ENCODE data around the gene ACOT13.
"Not testable (repeated sequence)": the region's sequence is repeated elsewhere in the genome, so short reads cannot be mapped to it uniquely, and the experiment has no call there.

Gene ACOT13

GRCh38 chr6:24666641-24667377, at the start of gene ACOT13, which contains the start of gene TDP2:
ACOT13 (plus strand) TSS chr6:24667077; CDS start chr6:24667264, 187 bp downstream.
TDP2 (minus strand) TSS chr6:24666899; CDS start chr6:24666862, 37 bp downstream.
- peak; percentile 94 for DNase-seq (ENCODE audit: low read depth)

GRCh38 chr6:24619661-24620060, 47.2 kb upstream of the ACOT13 start:
- no peak for DNase-seq (ENCODE audit: low read depth)

GRCh38 chr6:24620637-24621036, 46.2 kb upstream of the ACOT13 start:
- no peak for DNase-seq (ENCODE audit: low read depth)

- no peak for DNase-seq (ENCODE audit: low read depth)
These were observed 45.1 kb upstream of the ACOT13 start for GRCh38 chr6:24621626-24622289.

GRCh38 chr6:24630856-24631505, 35.9 kb upstream of the ACOT13 start:
- no peak for DNase-seq (ENCODE audit: low read depth)

- no peak for DNase-seq (ENCODE audit: low read depth)
These were observed 35.2 kb upstream of the ACOT13 start for GRCh38 chr6:24631671-24632070.

- no peak for DNase-seq (ENCODE audit: low read depth)
These were observed 34.3 kb upstream of the ACOT13 start for GRCh38 chr6:24632573-24632972.

- no peak for DNase-seq (ENCODE audit: low read depth)
These were observed 30.2 kb upstream of the ACOT13 start for GRCh38 chr6:24636681-24637080.

- no peak for DNase-seq (ENCODE audit: low read depth)
These were observed 26.7 kb upstream of the ACOT13 start for GRCh38 chr6:24640166-24640565.

- DNase-seq (ENCODE audit: low read depth): not testable (repeated sequence)
These were observed 26.2 kb upstream of the ACOT13 start for GRCh38 chr6:24640631-24641030.

GRCh38 chr6:24642061-24642460, 24.8 kb upstream of the ACOT13 start:
- no peak for DNase-seq (ENCODE audit: low read depth)

- no peak for DNase-seq (ENCODE audit: low read depth)
These were observed 23.0 kb upstream of the ACOT13 start for GRCh38 chr6:24643920-24644319.

- no peak for DNase-seq (ENCODE audit: low read depth)
These were observed 22.5 kb upstream of the ACOT13 start for GRCh38 chr6:24644377-24644776.

- no peak for DNase-seq (ENCODE audit: low read depth)
These were observed 20.1 kb upstream of the ACOT13 start for GRCh38 chr6:24646771-24647170.

- no peak for DNase-seq (ENCODE audit: low read depth)
These were observed 18.6 kb upstream of the ACOT13 start for GRCh38 chr6:24648276-24648675.

GRCh38 chr6:24649691-24650090, 17.2 kb upstream of the ACOT13 start:
- no peak for DNase-seq (ENCODE audit: low read depth)

- DNase-seq (ENCODE audit: low read depth): no peak
These were observed 16.5 kb upstream of the ACOT13 start for GRCh38 chr6:24650365-24650764.

- no peak for DNase-seq (ENCODE audit: low read depth)
These were observed 11.7 kb upstream of the ACOT13 start for GRCh38 chr6:24655215-24655614.

GRCh38 chr6:24658573-24659560, 8.0 kb upstream of the ACOT13 start:
- no peak for DNase-seq (ENCODE audit: low read depth)

GRCh38 chr6:24659561-24659960, 7.3 kb upstream of the ACOT13 start:
- DNase-seq (ENCODE audit: low read depth): no peak

- no peak for DNase-seq (ENCODE audit: low read depth)
These were observed 6.8 kb upstream of the ACOT13 start for GRCh38 chr6:24660105-24660504.

- DNase-seq (ENCODE audit: low read depth): not testable (repeated sequence)
These were observed 5.1 kb upstream of the ACOT13 start for GRCh38 chr6:24661759-24662158.

Measured in activated T-helper 9 cell treated with anti-CD3 and anti-CD28 coated beads, Interleukin-2, amount 50 U/mL, for 16 hours (primary cell).